Right renal cortex interstitium (tissue), 3 donors: ENCODE data around the gene MYO7B. TPM values are rescaled to one million over a fixed set of nuclear protein-coding genes. Genes with fewer than 3 reads are reported as not detected.
A peak's percentile ranks its signal among the peaks of the same experiment; 100 is the strongest.

Source experiments
- DNase-seq, 3 donors: peaks; one replicate each; pipeline ENCODE4 v3.0.0-alpha.2; 2013; ENCODE audit warnings: low read depth in 3 of 3, low spot score in 2 of 3
- polyA plus RNA-seq, 3 donors: library from polyadenylated mRNA; unstranded; fragments of 120-200 nt; gene quantifications; one replicate each; pipeline ENCODE4 v1.2.1, GENCODE V29; 2013; ENCODE audit not compliant: insufficient read length in 3 of 3

MYO7B gene
- polyA plus RNA-seq, 3 donors = 18.0 to 22.3 (median 19.9) TPM

- no peak for DNase-seq
Observed at GRCh38 chr2:127633556-127634065, 98.1 kb downstream of the MYO7B start.

GRCh38 chr2:127634066-127634617 is 98.7 kb downstream of the MYO7B start:
- DNase-seq = no peak

GRCh38 chr2:127634626-127635379 is 99.3 kb downstream of the MYO7B start:
- no peak for DNase-seq

- DNase-seq = no peak
Observed at GRCh38 chr2:127635380-127636237, 100.1 kb downstream of the MYO7B start.

DNA sequence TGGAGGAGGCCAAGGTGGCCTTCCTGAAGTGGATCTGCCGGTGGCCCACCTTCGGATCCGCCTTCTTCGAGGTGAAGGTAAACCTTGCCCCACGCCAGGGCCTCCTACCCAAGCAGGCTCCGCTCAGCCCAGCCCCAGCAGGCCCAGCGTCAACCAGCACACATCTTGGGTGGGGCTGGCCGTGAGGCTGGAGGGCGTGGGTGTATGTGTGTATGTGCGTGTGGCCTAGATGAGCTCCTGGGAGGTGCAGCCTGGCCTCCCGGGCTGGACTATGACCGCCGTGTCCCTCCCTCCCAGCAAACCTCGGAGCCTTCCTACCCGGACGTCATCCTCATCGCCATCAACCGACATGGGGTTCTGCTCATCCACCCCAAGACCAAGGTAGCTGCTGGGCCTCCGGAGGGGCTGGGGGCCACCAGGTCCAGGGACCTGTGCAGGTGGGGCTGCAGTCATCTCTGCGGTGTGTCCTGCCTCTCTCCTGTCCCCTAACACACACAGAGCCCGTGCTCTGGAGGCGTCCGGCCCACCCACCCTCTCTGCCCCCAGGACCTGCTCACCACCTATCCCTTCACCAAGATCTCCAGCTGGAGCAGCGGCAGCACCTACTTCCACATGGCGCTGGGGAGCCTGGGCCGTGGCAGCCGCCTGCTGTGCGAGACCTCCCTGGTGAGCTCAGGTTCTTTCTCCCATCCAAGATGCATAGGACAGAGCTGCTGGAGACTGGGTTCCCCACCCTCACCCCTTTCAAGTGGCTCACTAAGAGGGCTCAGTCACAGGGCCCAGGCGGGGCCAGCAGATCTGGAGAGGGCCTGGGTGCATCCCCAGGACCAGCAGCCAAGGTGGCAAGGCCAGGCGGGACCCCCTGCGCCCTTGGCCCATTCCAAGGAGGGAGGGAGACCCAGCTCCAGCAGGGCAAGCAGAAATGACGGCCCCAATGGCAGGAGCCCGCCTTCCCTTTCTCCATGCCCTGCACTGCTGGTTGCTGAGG is 101.1 kb downstream of the MYO7B start:
- no peak for DNase-seq

DNA sequence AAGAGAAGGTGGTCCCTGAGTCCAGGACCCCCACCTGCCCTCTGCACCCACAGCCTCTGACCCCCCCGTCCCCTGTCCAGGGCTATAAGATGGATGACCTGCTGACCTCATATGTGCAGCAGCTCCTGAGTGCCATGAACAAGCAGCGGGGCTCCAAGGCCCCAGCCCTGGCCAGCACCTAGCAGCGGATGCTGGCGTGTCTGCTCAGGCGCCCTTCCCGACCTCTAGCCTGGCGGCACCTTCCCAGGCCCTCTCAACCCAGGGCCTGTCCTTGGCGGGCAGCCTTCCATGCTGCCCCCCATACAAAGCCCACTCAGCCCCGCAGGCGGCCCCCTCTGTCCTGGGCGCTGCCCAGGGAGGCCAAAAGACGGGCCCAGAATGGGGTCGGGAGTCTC is 101.8 kb downstream of the MYO7B start:
- DNase-seq = no peak

DNA sequence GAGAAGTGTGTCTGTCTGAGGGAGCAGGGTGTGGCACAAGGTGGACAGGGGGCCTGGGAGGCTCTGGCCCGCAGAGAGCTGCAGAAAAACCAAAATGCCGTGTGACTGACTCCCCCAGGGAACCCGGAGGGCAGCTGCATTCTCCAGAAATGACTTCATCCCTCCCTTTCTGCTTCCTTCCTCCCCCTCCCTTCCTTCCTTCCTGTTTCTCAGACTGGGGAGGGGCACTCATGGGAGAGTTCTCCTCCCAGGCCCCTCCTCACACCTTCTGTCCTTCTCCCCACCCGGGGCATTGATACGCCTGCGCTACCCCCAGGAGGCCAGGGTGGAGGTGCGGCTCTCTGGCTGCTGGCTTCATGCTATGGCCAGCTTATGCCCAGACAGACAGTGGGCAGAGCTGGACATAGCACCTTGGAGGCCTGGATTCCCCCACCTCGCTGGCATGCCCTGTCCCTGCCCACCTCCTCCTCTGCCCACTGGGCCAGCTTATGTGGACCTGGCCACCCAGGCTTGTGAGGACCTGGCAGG is 102.3 kb downstream of the MYO7B start:
- DNase-seq = peak in 1 of 3 donors; percentile 47

DNA sequence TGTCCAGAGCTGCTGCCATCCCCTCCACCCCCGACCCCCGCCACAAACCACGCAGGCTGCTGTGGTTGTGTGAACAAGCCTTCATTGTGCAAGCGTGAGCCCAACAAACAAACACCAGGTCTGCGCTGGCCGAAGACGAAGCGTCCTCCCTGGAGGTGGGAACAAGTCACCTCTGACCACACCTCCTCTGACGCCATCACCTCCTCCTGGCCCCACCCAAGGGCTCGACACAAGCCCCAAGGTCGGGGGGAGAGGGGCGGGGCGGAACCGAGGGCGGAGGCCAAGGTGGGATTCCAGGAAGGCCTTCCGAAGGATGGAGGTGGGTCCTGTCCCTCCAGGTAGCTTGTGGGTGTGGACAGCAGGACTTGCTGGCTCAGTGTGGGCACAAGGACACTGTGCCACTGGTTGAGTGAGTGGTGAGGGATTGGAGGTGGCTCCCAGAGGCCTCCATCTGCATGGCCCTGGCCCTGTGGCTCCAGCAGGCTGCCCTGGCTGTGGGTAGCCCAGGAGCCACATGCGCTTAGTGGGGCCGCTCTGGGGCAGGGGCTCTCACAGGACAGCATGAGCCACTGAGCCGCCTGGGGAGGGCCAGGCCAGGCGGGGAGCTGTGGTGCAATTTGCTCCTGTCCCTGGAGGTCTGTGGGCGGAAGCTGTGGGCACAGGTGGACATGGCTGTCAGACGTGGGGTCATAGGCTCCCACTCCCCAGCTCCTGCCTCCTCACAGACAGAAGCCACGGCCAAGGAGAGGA is 103.1 kb downstream of the MYO7B start:
- DNase-seq = no peak

DNA sequence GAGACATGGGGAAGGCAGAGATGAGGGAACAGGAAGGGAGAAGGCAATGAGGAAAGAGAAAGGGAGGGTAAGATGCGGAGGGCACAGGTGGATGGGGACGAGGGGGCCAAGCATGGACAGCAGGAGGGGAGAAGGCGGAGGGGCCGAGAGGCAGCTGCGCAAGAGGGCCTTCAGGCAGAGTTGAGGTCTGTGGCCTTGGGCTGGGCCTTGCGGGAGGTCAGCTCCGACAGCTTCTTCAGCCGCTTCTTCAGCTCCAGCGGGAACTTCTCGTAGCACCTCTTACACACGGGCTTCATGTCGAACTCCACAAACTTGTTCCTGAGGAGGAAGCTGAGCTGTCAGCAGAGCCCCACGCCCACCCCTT is 103.6 kb downstream of the MYO7B start:
- DNase-seq = no peak

- DNase-seq = no peak
Observed at GRCh38 chr2:127640082-127641072, 104.9 kb downstream of the MYO7B start.

GRCh38 chr2:127641133-127641532 is 105.7 kb downstream of the MYO7B start:
- no peak for DNase-seq

DNA sequence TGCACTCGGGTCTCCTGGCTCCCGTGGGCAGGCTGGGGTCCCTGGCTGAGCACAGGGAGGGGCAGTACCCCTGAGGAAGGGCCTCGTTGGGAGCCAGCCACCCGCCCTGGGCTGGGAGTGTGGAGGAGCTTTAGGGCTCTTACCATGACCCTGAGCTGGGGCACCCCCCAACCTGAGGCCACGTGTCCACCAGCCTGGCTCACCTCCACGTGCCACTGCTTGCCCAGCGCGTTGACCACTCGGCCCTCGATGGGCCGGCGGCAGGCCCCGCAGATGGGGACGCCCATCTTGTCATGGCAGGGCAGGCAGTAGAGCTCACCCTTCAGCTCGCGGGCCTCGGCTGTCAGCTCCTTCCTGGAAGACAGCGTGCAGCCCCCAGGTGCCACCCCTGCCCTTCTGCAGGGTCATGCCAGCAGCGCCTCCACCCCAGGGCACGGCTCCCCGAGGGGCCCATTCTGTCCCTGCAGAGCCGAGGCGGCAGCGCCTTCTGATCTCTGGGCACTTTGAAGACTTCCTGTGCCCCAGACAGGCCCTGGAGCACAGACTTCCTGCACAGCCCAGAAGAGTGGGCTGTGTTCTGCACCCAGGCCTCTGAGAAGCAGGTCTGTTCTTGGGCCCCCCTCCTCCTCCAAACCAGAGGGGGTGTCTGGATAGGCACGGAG is 106.5 kb downstream of the MYO7B start:
- no peak for DNase-seq

GRCh38 chr2:127642706-127643438 is 107.4 kb downstream of the MYO7B start:
- no peak for DNase-seq

- DNase-seq = no peak
Observed at GRCh38 chr2:127643439-127644065, 108.1 kb downstream of the MYO7B start.

DNA sequence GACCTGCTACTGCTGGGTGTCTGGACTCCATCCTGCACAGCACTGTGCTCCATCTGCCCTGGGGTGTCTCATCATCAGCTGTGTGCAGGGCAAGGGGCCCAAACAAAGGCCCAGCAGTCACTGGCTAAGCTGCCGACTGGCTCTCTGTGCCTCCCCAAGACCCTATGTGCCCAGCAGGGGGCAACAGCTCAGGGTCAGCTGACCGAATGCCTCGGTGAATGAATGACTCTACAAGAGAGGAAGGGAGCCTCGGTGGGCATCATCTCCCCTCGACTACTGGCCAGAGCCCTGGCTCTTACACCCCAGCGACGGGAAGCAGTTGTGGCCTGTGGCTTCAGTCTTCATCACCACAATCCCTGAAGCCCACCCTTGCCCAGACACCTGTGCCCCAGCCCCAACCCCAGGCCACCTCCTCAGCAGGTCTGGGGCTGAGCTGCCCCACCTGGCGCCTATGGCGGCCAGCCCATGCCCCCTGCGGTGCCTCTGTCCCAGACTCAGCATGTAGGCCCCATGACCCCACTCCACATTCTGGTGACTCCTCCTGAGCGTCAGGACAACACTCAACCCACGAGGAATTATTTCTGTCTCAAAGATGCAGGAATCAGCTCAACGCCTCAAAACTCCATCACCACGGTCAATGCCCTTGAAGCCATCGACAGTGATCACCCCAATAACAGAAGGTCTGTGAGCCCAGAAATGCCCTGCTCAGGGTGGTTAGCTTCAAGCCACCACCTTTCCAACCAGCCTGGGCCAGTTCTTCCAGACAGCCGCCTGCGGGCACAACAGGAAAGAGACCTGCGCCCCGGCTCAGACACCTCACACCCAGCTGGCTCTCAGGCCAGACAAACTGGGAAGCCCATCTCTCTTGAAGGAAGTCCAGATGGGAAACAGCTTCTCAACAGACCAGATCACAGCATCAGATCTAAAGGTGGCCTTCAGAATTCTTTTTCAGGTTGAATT is 108.9 kb downstream of the MYO7B start:
- no peak for DNase-seq
